HepG2 (cell line): ENCODE data around the gene NOTO. TPM values are rescaled to one million over a fixed set of nuclear protein-coding genes. Genes with fewer than 3 reads are reported as not detected.

Source experiments
- ARNT ChIP-seq: fragments of 450-650 bp; IDR thresholded peaks from 2 replicates; pipeline ENCODE4 v1.6.1; 2017
- BATF2 ChIP-seq: sonication (generic); formaldehyde crosslinking; IDR thresholded peaks from 2 replicates; pipeline ENCODE4 v1.8.0; 2022; ENCODE audit warnings: mild to moderate bottlenecking, missing genetic modification reagents, moderate library complexity
- CREB1 ChIP-seq, 2 experiments: fragments of 450-650 bp in 1 of 2; IDR thresholded peaks; 2 replicates each; pipeline ENCODE4 v1.6.1; 2016 to 2017; ENCODE audit warnings: control low read depth in 1 of 2, mild to moderate bottlenecking in 1 of 2, missing compliant biosample characterization in 1 of 2, missing genetic modification characterization in 1 of 2
- ETS1 ChIP-seq: sonication (generic); formaldehyde crosslinking; IDR thresholded peaks from 2 replicates; pipeline ENCODE4 v1.4.0; 2020; ENCODE audit warnings: missing genetic modification reagents
- FOSL2 ChIP-seq: sonication (generic); formaldehyde crosslinking; IDR thresholded peaks from 2 replicates; pipeline ENCODE4 v1.4.0; 2020; ENCODE audit warnings: missing genetic modification reagents
- MAFK ChIP-seq, 2 experiments: IDR thresholded peaks in 1 of 2; conservative IDR thresholded peaks in 1 of 2; 2 replicates each; pipeline ENCODE4 v1.6.1; 2011; ENCODE audit warnings: improper control_type of control experiment in 2 of 2, low read length in 2 of 2
- MED1 ChIP-seq: sonication (generic); formaldehyde crosslinking; IDR thresholded peaks from 2 replicates; pipeline ENCODE4 v1.4.0; 2020; ENCODE audit warnings: missing genetic modification reagents
- MEIS1 ChIP-seq: sonication (generic); formaldehyde crosslinking; IDR thresholded peaks from 2 replicates; pipeline ENCODE4 v1.9.0; 2021; ENCODE audit warnings: mild to moderate bottlenecking, missing genetic modification reagents, moderate library complexity, borderline replicate concordance
- PITX1 ChIP-seq: sonication (generic); formaldehyde crosslinking; IDR thresholded peaks from 2 replicates; pipeline ENCODE4 v1.5.1; 2020; ENCODE audit warnings: mild to moderate bottlenecking, missing genetic modification reagents
- SKI ChIP-seq: fragments of 450-650 bp; IDR thresholded peaks from one replicate; pipeline ENCODE4 v1.6.1; 2018; ENCODE audit warnings: mild to moderate bottlenecking; ENCODE audit not compliant: partially characterized antibody
- SMAD9 ChIP-seq: sonication (generic); formaldehyde crosslinking; IDR thresholded peaks from 2 replicates; pipeline ENCODE4 v1.5.1; 2020; ENCODE audit warnings: mild to moderate bottlenecking, missing genetic modification reagents
- SNRNP70 ChIP-seq: fragments of 200-400 bp; formaldehyde crosslinking; IDR thresholded peaks from 2 replicates; pipeline ENCODE4 v1.6.1; 2017; ENCODE audit warnings: mild to moderate bottlenecking, low read depth, low read length, moderate library complexity
- TGIF2 ChIP-seq: IDR thresholded peaks from 2 replicates; pipeline ENCODE4 v1.6.1; 2016; ENCODE audit warnings: control low read depth, missing compliant biosample characterization
- THRA ChIP-seq: sonication (generic); formaldehyde crosslinking; IDR thresholded peaks from 2 replicates; pipeline ENCODE4 v1.4.0; 2020; ENCODE audit warnings: missing genetic modification reagents, borderline replicate concordance
- ZIK1 ChIP-seq: sonication (generic); formaldehyde crosslinking; IDR thresholded peaks from 2 replicates; pipeline ENCODE4 v1.5.0; 2020; ENCODE audit warnings: mild to moderate bottlenecking, low read depth, missing genetic modification reagents, borderline replicate concordance
- ZNF205 ChIP-seq: IDR thresholded peaks from 2 replicates; pipeline ENCODE4 v1.6.1; 2018; ENCODE audit warnings: missing biosample characterization, missing genetic modification reagents
- ZNF253 ChIP-seq: sonication (generic); formaldehyde crosslinking; IDR thresholded peaks from 2 replicates; pipeline ENCODE4 v1.8.0; 2022; ENCODE audit warnings: mild to moderate bottlenecking, missing genetic modification reagents, borderline replicate concordance
- ZNF282 ChIP-seq: fragments of 450-650 bp; IDR thresholded peaks from 2 replicates; pipeline ENCODE4 v1.6.1; 2018; ENCODE audit not compliant: partially characterized antibody
- ZNF296 ChIP-seq: sonication (generic); formaldehyde crosslinking; conservative IDR thresholded peaks from 2 replicates; pipeline ENCODE4 v1.5.0; 2020; ENCODE audit warnings: mild to moderate bottlenecking, missing genetic modification reagents
- ZNF350 ChIP-seq: sonication (generic); formaldehyde crosslinking; IDR thresholded peaks from 2 replicates; pipeline ENCODE4 v1.4.0; 2020; ENCODE audit warnings: mild to moderate bottlenecking, low read depth, missing genetic modification reagents, borderline replicate concordance
- ZNF382 ChIP-seq: sonication (generic); formaldehyde crosslinking; IDR thresholded peaks from 2 replicates; pipeline ENCODE4 v1.5.0; 2020; ENCODE audit warnings: missing genetic modification reagents, mild to moderate bottlenecking, borderline replicate concordance
- ZNF549 ChIP-seq: sonication (generic); formaldehyde crosslinking; IDR thresholded peaks from 2 replicates; pipeline ENCODE4 v1.5.0; 2020; ENCODE audit warnings: missing genetic modification reagents
- ZNF552 ChIP-seq: sonication (generic); formaldehyde crosslinking; IDR thresholded peaks from 2 replicates; pipeline ENCODE4 v1.9.0; 2022; ENCODE audit warnings: missing genetic modification reagents, mild to moderate bottlenecking, borderline replicate concordance
- ZNF678 ChIP-seq: sonication (generic); formaldehyde crosslinking; IDR thresholded peaks from 2 replicates; pipeline ENCODE4 v1.4.0; 2020; ENCODE audit warnings: mild to moderate bottlenecking, missing genetic modification reagents
- ZNF75D ChIP-seq: sonication (generic); formaldehyde crosslinking; IDR thresholded peaks from 2 replicates; pipeline ENCODE4 v1.8.1; 2023; ENCODE audit warnings: missing genetic modification reagents, mild to moderate bottlenecking, borderline replicate concordance
- ZNF891 ChIP-seq: sonication (generic); formaldehyde crosslinking; IDR thresholded peaks from 2 replicates; pipeline ENCODE4 v1.5.0; 2020; ENCODE audit warnings: mild to moderate bottlenecking, missing genetic modification reagents
- ZSCAN22 ChIP-seq: sonication (generic); formaldehyde crosslinking; IDR thresholded peaks from 2 replicates; pipeline ENCODE4 v1.4.0; 2020; ENCODE audit warnings: mild to moderate bottlenecking, missing genetic modification reagents
- polyA plus RNA-seq, 8 experiments: library from polyadenylated mRNA; depleted of rRNA in 3 of 8; stranded (reverse) in 7 of 8; unstranded in 1 of 8; fragments of >200 nt; fragmentation: Illumina TruSeq in 4 of 8; extraction: Trizol in 4 of 8; gene quantifications; 2 replicates each; pipeline versions ENCODE4 v1.2.1 to v1.2.3, GENCODE V29; 2011 to 2016; ENCODE audit warnings: low read depth in 4 of 8, missing spikeins in 1 of 8, mixed read lengths in 1 of 8; ENCODE audit not compliant: insufficient read depth in 1 of 8
- total RNA-seq, 5 experiments: library from RNA; depleted of rRNA; stranded (reverse); fragments of >200 nt; fragmentation: Illumina TruSeq; extraction: Trizol; gene quantifications; 2 replicates each; pipeline ENCODE4 v1.2.3, GENCODE V29; 2016; ENCODE audit warnings: low read depth in 1 of 5

NOTO gene
- total and polyA plus RNA-seq, 2 of the 13 experiments (the other 11 are each of a cell fraction or from before 2014, with no cell fraction given) = not detected

GRCh38 chr2:73233154-73233931, 31.0 kb downstream of the NOTO start, which contains the start of gene PRADC1 (continued):
- TF ChIP-seq SKI (peak; percentile 30), TGIF2 (peak; percentile 100), THRA (CRISPR knock-in tag) (0 out of 2 replicates have a peak, but pooled peaks have one; percentile 15), ARNT (no peak), ZNF382 (no peak), ZNF552 (CRISPR knock-in tag) (no peak; the same call in 1 of the 2 replicates), SNRNP70 (no peak), ZIK1 (CRISPR knock-in tag) (peak; percentile 81; the same call in 1 of the 2 replicates), ZNF253 (CRISPR knock-in tag) (peak; percentile 85; the same call in 1 of the 2 replicates), ZSCAN22 (CRISPR knock-in tag) (no peak), SMAD9 (CRISPR knock-in tag) (no peak), ZNF678 (CRISPR knock-in tag) (no peak), MEIS1 (CRISPR knock-in tag) (peak; percentile 54; the same call in 1 of the 2 replicates), ZNF296 (CRISPR knock-in tag) (peak; percentile 87), PITX1 (CRISPR knock-in tag) (no peak; the same call in 1 of the 2 replicates), BATF2 (no peak), ZNF549 (no peak), ZNF205 (peak; percentile 79; the same call in 1 of the 2 replicates), ZNF75D (CRISPR knock-in tag) (peak; percentile 69; the same call in 1 of the 2 replicates), MAFK (conservative IDR thresholded peaks at IDR 0.05 in 1 of 2, IDR thresholded peaks at IDR 0.05 in 1 of 2; ENCODE audit: low read length in 2 of 2) (no peak), FOSL2 (CRISPR knock-in tag) (no peak; the same call in 1 of the 2 replicates), CREB1 (IDR thresholded peaks at IDR 0.05) (peak; percentile 89), CREB1 (CRISPR knock-in tag; IDR thresholded peaks at IDR 0.05) (peak; percentile 83), ZNF891 (CRISPR knock-in tag) (peak; percentile 63; the same call in 1 of the 2 replicates), ZNF350 (CRISPR knock-in tag) (0 out of 2 replicates have a peak, but pooled peaks have one; percentile 78), ETS1 (CRISPR knock-in tag) (no peak), ZNF282 (no peak), MED1 (peak; percentile 44)
